Erythroblast (primary cell): ENCODE measurements around the gene MS4A6A.
"Not testable (repeated sequence)": the region's sequence is repeated elsewhere in the genome, so short reads cannot be mapped to it uniquely, and the experiment has no call there.

Experiments used
- DNase-seq, 2 experiments: peaks; one replicate each; lab custom pipeline; 2025; lab: John Stamatoyannopoulos, UW
- GATA1 ChIP-seq: IDR thresholded peaks from 2 replicates; pipeline ENCODE4 v1.6.1; 2011; ENCODE audit warnings: low read depth, mild to moderate bottlenecking, control low read depth, low read length, moderate library complexity
- POLR2A ChIP-seq: IDR thresholded peaks from 2 replicates; pipeline ENCODE4 v1.6.1; 2011; ENCODE audit warnings: mild to moderate bottlenecking, low read length

MS4A6A gene

DNA sequence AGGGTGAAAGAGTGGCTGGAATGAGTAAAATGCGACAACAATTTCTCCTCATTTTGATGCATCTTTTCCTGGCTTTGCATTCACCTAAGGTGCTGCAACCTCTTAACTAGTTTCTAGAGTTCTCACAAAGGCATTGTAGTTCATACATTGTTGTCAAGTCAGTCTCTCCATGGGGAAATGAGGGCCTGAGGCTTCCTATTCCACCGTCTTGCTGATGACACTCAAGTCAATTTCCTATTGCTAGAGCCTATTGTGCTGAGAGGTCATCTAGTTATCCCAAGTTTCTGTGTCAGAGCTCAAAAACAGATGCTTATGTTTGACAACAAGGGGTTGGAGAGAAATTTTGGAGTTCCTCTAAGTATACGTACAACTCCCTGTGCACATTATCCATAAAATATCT is 11.6 kb upstream of the MS4A6A start:
- no peak for DNase-seq
- TF ChIP-seq POLR2A (no peak), GATA1 (no peak)

DNA sequence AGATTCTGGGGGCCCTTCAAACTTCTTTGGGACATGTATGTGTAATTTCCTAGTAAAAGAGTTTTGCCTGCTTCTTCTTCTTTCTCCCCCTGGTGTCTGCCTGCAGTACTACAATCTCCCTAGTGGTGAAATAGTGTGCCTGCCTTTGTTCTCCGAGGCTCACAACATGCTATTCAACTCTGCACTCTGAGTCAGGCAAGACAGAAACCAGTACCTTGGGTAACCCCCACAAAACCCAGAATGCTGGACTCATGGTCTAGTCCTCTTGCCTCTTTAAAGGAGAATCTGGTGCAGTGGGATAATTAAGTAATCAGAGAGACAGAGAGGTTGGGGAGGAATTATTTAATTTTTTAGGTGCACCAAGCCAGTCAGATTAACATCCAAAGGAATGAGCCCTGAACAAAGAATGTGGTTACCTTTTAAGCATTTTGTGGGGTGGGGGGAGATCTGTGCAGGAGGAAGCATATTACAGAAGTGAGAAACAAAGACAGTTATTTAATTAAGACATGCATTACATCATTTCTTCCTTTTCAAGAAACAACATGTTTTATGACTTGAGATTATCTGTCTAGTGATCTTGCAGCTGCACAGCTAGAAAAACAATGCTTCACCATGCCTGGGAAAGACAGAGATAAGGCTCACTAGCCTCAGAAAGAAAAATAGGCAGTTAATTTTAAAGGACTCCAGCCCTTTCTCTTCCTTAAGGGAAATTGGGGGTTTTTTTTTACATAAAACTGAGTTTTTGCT is 11.0 kb upstream of the MS4A6A start:
- peak; percentile 66 to 72 for DNase-seq
- TF ChIP-seq GATA1 (no peak), POLR2A (no peak)

DNA sequence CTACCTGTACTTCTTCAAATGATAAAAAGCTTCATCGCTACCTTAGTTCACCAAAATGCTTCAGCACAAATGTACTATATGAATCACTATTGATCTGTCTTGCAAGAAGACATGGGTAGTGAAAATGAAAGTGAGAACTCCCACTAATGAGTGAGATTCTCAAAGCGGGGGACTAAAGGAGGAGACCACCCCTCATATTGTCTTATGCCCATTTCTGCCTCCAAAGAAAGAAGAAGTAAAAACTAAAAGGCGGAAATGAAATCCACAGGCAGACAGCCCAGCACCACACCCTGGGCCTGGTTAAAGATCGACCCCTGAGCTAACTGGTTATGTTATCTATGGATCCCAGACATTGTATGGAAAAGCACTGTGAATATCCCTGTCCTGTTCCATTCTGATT is 9.7 kb upstream of the MS4A6A start:
- DNase-seq = peak in 1 of 2 experiments; percentile 5

DNA sequence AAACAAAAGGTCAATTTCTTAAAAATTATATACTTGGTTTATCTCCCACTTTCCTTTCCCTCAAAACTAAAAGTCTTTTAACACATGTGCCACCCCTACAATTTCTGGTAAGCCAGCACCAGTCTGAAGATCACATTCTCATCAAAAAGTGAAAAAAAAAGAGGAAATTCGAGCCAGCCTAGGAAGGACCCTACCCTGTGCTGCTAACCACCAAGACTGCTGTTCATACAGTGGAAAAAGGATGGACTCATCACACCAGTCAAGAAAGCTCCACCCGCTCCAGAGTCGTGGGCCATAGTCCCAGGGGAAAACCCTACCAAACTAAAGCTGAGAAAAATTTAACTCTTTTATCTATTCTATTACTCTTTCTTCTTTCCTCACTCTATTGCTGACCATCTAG is 5.6 kb upstream of the MS4A6A start:
- not testable (repeated sequence) for DNase-seq

DNA sequence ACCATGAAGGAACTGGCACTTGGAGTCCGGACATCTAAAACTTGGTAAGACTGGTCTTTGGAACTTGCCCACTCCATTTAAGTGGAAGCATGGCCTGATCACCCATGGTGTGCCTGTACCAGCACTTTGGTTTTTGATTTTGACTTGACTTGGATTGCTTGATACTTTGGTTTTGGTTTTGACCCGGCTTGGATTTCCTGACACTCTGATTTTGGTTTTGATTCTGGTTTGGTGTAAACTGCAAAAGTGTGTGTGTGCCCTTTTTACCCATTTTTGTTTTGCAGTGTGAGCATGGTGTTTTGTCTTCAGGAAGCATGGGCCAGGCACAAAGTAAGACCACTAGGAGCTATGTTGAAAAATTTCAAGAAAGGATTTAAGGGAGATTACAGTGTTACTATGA is 3.2 kb upstream of the MS4A6A start:
- DNase-seq = not testable (repeated sequence)

DNA sequence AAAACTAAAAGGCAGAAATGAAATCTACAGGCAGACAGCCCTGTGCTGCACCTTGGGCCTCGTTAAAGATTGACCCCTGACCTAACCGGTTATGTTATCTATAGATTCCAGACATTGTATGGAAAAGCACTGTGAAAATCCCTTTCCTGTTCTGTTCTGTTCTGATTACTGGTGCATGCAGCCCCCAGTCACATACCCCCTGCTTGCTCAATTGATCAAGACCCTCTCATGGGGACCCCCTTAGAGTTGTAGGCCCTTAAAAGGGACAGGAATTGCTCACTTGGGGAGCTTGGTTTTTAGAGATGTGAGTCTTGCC is 2.6 kb upstream of the MS4A6A start:
- DNase-seq = not testable (repeated sequence)

DNA sequence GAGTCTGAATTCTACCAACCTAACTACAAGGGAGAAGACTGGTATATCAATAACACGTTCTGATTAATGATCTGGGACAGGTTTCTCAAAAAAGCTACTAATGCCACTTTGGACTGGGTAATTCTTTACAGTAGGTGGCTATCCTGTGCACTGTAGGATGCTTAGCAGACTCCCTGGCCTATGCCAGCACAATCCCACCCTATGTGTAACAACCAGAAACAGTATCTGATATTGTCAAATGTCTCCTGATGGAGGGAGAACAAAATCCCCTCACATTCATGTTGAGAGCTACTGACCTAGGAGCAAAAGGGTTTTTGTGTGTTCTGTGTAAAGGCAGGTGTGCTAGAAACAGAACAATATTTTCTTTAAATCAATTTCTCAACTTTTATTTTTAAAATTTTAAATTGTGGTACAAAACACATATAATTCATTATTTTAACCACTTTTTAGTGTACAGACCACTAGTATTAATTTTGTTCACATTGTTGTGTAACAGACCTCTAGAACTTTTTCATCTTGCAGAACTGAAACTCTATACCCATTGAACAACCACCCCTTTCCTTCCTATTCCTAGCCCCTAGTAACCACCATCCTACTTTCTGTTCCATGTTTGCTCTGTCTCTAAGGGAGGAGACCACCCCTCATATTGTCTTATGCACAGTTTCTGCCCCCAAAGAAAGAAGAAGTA is 2.1 kb upstream of the MS4A6A start:
- DNase-seq = no peak
- TF ChIP-seq GATA1 (no peak), POLR2A (no peak)

DNA sequence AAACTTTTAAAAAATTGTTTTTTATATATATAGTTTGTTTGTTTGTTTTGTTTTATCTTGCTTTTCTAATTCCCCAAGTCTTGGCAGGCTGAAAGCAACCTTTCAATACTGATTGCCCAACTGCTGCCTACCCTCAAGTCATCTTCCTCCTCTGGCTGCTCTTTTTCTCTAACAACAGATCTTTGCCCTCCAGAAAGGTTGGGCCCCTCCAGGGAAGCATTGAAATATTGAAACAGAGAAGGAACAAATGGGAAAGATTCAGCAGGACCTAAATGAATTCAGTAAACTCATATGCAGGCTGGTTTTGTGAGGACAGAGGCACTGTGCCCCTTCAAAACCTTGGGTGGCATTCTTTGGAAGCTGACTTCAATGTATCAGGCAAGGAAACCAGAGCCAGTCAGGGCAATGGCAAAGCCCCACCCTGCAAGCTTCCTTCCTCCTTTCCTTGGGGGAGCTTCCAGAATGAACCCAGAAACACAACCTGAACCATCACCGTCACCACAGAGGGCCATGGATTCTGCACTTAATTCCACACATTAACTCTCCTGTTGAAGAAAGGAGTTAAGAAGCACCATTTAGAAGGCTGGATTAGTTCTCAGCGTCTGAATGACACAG is 815 bp upstream of the MS4A6A start:
- no peak for TF ChIP-seq GATA1
- TF ChIP-seq POLR2A = no peak
- no peak for DNase-seq

DNA sequence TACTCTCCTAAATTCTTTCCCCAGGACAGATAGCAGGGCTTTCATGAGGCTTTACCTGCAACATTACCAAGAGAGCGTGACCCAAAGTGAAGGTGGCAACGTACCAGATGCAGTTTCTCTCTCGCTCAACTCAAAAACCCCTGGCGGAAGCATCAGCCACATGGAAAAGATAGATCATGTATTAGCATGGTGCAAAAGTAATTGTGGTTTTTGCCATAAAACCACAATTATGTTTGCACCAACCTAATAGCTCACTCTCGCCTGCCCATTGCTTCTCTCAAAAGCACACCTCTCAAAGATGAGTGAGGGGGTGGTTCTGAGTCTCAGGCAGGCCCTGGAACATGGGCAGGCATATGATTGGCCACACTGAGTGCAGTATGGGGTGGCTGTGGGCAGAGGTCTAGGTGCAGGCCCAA is 7.0 kb downstream of the MS4A6A start:
- DNase-seq = no peak
- TF ChIP-seq POLR2A (no peak), GATA1 (no peak)

DNA sequence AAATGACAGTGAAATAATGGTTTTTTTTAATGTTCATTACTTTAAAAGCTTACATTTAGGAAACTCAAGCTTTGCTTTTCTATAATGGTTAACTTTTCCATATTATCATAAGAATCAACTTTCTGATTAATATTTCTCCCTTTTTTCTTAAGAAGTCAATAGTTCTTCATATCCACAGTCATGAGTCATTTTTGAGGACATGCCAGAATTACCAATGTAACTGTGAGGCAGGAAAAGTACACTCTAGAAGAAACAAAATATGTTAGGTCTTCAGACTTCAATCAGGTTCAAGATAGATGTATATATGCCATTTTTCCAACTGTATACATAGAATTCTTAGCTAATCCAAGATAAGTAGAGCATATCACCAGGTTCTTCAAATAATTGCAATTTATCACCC is 10.9 kb downstream of the MS4A6A start:
- no peak for DNase-seq
- TF ChIP-seq GATA1 = no peak
- no peak for TF ChIP-seq POLR2A

DNA sequence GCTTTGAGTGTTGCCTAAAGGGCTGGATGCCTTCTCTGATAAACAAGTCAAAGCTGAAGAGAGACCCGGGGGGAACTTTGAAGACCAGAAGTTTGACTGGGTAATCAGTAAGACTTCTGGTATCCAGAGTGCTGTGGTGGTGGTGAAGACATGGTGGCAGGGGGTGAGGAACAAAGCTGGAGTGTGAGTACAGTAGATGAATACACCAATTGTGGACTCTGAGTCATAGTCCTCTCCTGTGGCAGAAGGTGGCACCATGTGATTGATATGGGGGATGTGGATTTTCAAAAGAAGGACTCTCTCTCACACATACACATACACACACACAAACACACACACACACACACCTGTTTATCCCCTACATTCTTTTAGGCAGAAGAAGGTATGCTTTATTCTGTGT is 12.3 kb downstream of the MS4A6A start:
- no peak for DNase-seq
- TF ChIP-seq GATA1 = no peak
- TF ChIP-seq POLR2A = no peak

DNA sequence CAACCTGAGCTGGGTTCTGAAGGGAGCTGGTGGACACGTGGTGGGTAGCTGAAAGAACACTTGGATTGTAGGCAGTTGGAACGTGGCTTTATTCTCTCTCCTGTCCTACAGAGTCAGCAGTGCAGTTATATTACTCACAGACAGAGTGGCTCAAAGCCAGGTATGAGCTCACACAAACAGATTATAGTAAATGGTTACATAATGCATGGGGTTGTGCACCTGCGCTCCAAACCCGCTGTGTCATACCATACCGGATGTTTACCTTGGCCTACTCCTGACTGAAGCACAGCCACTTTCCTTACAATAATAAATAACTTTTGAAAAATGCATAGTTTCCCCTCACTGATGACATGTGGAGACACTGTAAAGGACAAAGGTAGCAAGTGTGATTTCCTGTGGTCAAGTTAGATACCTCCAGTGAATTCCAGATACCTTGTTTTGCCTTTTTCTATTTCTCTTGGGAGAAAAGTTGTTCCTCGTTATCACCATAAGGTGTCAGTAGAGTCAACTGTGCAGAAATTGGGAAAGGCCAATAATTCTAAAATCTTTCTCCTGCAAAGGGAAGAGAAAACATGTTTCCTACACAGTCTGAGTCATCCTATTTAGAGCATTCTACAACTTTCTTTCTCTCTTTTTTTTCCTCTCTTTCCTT is 13.5 kb downstream of the MS4A6A start:
- peak; percentile 55 to 72 for DNase-seq
- no peak for TF ChIP-seq POLR2A
- no peak for TF ChIP-seq GATA1

DNA sequence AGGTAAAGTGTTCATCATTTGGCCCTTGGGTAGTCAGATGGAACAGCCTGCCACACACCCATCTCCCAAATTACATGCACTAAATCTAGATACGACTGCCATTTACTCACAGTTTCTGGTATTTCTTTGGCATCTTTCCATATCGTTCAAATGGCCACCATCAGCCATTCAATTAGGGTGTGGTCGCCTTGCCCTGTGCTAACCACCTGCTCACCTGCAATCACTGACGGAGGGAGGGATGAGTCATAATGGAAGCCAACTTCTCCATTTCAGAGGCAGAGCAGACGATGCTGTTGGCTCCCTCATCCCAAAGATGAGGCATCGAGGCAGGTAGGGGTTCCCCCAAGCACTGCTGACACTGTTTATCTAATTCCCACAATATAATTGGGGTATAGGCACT is 14.6 kb downstream of the MS4A6A start:
- no peak for DNase-seq
- no peak for TF ChIP-seq GATA1
- TF ChIP-seq POLR2A = no peak

DNA sequence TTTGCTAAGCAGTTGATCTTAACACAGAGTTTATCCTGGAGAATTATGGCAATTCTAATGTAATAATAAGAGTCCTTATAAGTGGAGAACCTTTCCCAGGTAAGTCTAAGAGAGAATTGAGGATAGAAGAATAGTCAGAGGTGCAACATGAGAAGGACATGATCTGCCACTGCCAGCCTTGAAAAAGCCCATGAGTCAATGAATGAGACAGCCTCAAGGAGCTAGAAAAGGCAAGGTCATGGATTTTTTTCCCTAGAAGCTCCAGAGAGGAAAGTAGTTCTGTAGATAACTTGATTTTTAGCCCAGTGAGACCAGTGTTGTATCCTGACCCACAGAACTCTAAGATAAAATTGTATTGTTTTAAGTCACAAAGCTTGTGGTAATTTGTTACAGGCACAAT is 16.9 kb downstream of the MS4A6A start:
- TF ChIP-seq GATA1 (no peak), POLR2A (no peak)
- no peak for DNase-seq
